Adipocyte (in vitro differentiated cells): Measurements from ENCODE around the gene NDUFAF2.

Experiments
- DNase-seq: peaks from one replicate; pipeline ENCODE4 v3.0.0-alpha.2; 2015; ENCODE audit warnings: low read depth
- H3K27me3 ChIP-seq: replicated peaks from 2 replicates; pipeline ENCODE4 v1.7.0; 2013; ENCODE audit warnings: mild to moderate bottlenecking, low read length, moderate library complexity; ENCODE audit not compliant: control insufficient read depth, insufficient read depth
- H3K36me3 ChIP-seq: 2 replicates; pipeline ENCODE4 v1.7.0; 2013; ENCODE audit warnings: low read length, mild to moderate bottlenecking, moderate library complexity; ENCODE audit not compliant: control insufficient read depth, insufficient read depth, severe bottlenecking
- H3K4me1 ChIP-seq: 2 replicates; pipeline ENCODE4 v1.7.0; 2013; ENCODE audit warnings: mild to moderate bottlenecking, low read length, moderate library complexity; ENCODE audit not compliant: control insufficient read depth, insufficient read depth
- H3K4me3 ChIP-seq: 2 replicates; pipeline ENCODE4 v1.7.0; 2013; ENCODE audit warnings: mild to moderate bottlenecking, low read length, moderate library complexity
- H3K9ac ChIP-seq: 2 replicates; pipeline ENCODE4 v1.7.0; 2013; ENCODE audit warnings: mild to moderate bottlenecking, low read length, moderate library complexity
- H3K9me3 ChIP-seq: 2 replicates; pipeline ENCODE4 v1.7.0; 2013; ENCODE audit warnings: mild to moderate bottlenecking, low read length, moderate library complexity; ENCODE audit not compliant: control insufficient read depth

Gene NDUFAF2

DNA sequence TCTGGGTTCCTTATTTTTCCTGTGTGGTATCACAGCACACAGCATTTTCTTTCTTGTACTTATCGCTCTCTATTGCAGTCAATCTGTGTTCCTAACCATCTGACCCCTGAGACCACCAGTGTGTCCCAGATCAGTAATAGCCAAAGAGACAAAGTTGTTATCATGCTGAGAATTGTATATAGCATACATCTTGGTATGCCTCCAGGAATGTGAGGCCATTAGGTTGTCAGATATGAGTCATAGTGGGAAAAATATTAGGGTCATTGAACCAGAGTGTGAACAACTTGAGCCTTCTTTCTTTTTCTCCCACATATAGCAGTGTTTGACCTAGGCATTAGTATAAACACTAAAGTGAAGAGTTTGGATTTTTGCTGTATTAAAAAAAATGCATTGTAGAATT lies 106.3 kb downstream of the NDUFAF2 start:
- no peaks in the 10 kb centered on the region for H3K36me3 ChIP-seq
- DNase-seq: peak; percentile 28
- no peaks in the 10 kb centered on the region for H3K27me3 ChIP-seq
- no peaks in the 10 kb centered on the region for H3K9me3 ChIP-seq
- no peak overlapping the region for H3K4me3 ChIP-seq
- H3K4me1 ChIP-seq: peaks cover 32% of the 10 kb centered on the region
- no peak overlapping the region for H3K9ac ChIP-seq

DNA sequence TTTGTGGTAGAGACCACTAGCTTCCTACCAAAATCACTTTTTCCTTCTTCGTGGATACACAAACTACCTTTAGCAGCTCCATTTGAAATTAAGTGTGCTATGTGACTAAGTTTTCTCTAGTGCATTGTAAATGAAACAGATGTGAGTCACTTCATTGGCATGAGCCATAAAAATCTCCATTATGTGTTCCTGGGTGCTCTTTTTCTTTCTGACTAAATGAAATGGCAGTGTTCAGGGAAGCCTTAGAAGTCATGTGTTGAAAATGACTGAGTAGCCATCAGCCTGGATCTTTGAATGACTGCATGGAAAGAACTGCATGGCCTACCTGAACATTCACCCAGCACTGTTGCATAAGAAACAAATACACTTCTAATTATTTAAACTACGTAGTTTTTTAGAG lies 107.9 kb downstream of the NDUFAF2 start:
- Histone ChIP-seq H3K9me3 (no peaks in the 10 kb centered on the region), H3K9ac (no peak overlapping the region), H3K4me1 (peaks cover 32% of the 10 kb centered on the region), H3K27me3 (no peaks in the 10 kb centered on the region), H3K4me3 (no peak overlapping the region), H3K36me3 (no peaks in the 10 kb centered on the region)
- peak; percentile 77 for DNase-seq

GRCh38 chr5:61053937-61054336 lies 108.9 kb downstream of the NDUFAF2 start:
- Histone ChIP-seq H3K9me3 (no peaks in the 10 kb centered on the region), H3K4me1 (peaks cover 25% of the 10 kb centered on the region), H3K27me3 (no peaks in the 10 kb centered on the region), H3K9ac (no peak overlapping the region), H3K36me3 (no peaks in the 10 kb centered on the region), H3K4me3 (no peak overlapping the region)
- DNase-seq: no peak

DNA sequence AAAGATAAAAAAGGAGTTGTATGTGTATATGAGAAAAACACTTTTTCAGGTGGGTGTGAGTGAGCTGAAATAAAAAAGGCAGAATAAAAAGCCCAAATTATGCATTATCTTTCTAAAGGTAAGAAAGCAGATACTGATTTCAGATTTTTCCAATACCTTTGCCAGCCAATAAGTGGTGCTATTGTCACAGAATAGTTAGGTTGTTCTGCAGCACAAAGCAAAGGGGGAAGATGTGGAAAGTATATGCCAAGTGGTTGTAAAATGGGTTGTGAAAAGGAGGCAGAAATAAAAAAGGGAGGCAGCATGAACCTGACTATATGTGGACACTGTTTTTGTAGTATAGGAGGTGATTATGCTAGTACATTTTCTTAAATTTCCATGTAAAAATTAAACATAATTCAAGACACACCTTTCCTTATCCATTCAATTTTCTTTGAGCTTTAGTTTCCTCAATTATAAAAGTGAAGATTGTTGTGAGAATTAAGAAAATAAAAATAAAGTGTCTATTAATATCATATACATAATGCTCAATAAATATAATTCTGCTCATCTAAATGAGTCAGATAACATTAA lies 110.5 kb downstream of the NDUFAF2 start:
- H3K4me3 ChIP-seq: no peak overlapping the region
- H3K36me3 ChIP-seq: no peaks in the 10 kb centered on the region

DNA sequence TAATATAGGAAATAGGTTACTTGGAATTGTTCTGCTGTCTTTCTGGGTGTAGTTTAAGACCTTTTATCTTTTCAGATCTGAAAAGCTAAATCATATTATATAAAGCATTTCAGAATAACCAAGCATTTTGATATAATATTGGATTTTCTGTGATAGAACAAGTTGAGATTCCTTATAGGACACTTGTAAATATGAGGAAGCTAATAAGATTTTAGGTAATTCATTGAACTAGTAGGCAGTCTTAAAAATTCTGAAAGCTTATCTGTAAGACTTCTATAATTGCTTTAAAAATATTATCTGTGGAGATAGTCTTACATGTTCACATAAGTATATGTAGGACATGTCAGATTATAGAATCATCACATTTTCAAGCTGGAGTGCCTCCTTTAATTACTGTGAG lies 114.5 kb downstream of the NDUFAF2 start:
- H3K27me3 ChIP-seq: no peaks in the 10 kb centered on the region
- no peaks in the 10 kb centered on the region for H3K9me3 ChIP-seq
- H3K9ac ChIP-seq: no peak overlapping the region
- H3K4me1 ChIP-seq: no peaks in the 10 kb centered on the region
- H3K36me3 ChIP-seq: no peaks in the 10 kb centered on the region
- no peak overlapping the region for H3K4me3 ChIP-seq
- no peak for DNase-seq

More for the DNA sequence above, 110.5 kb downstream of the NDUFAF2 start:
- peaks cover 25% of the 10 kb centered on the region for H3K4me1 ChIP-seq
- no peaks in the 10 kb centered on the region for H3K9me3 ChIP-seq
- no peak overlapping the region for H3K9ac ChIP-seq
- DNase-seq: peak; percentile 69
- H3K27me3 ChIP-seq: no peaks in the 10 kb centered on the region

DNA sequence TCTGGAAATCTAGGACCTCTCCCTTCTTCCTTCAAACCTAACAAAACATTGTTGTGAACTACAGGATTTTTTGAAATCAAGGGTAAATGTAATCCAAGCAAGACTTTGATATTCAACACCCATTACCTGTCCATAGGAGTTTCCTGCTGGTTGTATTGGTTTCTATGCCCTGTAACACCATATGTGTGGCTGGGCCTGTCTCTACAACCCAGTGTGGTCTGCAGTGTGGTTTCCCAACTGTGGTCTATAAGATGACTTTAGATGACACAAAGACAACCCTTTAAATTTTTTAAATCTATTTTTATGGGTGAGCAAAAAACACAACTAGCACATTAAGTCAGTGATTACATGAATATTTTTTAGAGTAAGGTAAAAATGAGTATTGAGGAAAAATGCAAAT lies 124.1 kb downstream of the NDUFAF2 start:
- Histone ChIP-seq H3K9ac (no peak overlapping the region), H3K27me3 (no peaks in the 10 kb centered on the region), H3K4me1 (no peaks in the 10 kb centered on the region), H3K36me3 (no peaks in the 10 kb centered on the region), H3K9me3 (peaks cover 3% of the 10 kb centered on the region), H3K4me3 (no peak overlapping the region)
- DNase-seq: no peak

DNA sequence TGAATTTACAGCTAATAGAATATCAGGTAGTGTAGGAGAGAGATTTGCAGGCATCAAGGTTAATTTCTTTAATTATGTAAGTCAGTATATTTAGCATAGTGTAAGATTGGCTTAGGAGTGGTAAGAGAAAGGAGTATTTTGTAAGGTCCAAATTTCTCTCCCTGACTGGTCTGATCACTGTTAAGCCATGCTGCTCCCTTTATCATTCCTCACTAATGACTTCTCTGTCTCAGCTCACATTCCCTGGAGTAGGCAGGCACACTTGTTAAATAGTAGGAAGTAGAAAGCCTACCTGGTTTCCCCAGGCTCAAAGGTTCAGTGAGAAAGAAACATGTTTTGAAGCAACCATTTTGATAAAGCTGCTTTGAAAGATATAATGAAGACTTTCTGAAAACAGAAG lies 126.5 kb downstream of the NDUFAF2 start:
- H3K4me1 ChIP-seq: no peaks in the 10 kb centered on the region
- DNase-seq: no peak
- H3K9ac ChIP-seq: no peak overlapping the region
- peaks cover 5% of the 10 kb centered on the region for H3K36me3 ChIP-seq
- peaks cover 3% of the 10 kb centered on the region for H3K9me3 ChIP-seq
- H3K27me3 ChIP-seq: no peaks in the 10 kb centered on the region
- no peak overlapping the region for H3K4me3 ChIP-seq

GRCh38 chr5:61076626-61077025 lies 131.6 kb downstream of the NDUFAF2 start:
- H3K27me3 ChIP-seq: no peaks in the 10 kb centered on the region
- no peak overlapping the region for H3K9ac ChIP-seq
- no peak for DNase-seq

GRCh38 chr5:61081741-61082140 lies 136.7 kb downstream of the NDUFAF2 start:
- DNase-seq: peak; percentile 1
- no peak overlapping the region for H3K9ac ChIP-seq
- H3K4me3 ChIP-seq: no peak overlapping the region
- H3K4me1 ChIP-seq: peaks cover 9% of the 10 kb centered on the region
- H3K9me3 ChIP-seq: no peaks in the 10 kb centered on the region
- H3K36me3 ChIP-seq: peaks cover 5% of the 10 kb centered on the region
- H3K27me3 ChIP-seq: no peaks in the 10 kb centered on the region

More at GRCh38 chr5:61076626-61077025, 131.6 kb downstream of the NDUFAF2 start:
- peaks cover 10% of the 10 kb centered on the region for H3K36me3 ChIP-seq
- H3K9me3 ChIP-seq: no peaks in the 10 kb centered on the region
- no peak overlapping the region for H3K4me3 ChIP-seq
- H3K4me1 ChIP-seq: peaks cover 4% of the 10 kb centered on the region

DNA sequence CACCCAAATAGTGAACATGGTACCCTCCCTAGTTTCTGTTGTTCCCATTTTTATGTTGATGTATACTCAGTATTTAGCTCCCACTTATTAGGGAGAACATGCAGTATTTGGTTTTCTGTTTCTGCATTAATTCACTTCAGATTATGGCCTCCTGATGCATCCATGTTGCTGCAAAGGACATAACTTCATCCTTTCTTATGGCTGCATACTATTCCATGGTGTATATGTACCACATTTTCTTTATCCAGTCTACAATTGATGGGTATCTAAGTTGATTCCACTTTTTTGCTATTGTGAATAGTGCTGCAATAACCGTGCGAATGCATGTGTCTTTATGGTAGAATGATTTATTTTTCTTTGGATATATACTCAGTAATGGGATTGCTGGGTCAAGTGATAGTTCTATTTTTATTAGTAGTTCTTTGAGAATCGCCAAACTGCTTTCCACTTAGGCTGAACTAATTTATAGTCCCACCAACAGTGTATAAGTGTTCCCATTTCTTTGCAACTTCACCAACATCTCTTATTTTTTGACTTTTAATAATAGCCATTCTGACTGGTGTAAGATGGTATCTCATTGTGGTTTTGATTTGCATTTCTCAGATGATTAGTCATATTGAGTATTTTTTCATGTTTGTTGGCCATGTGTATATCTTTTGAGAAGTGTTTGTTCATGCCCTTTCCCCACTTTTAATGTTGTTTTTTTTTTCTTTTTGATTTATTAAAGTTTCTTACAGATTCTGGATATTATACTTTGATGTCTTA lies 137.7 kb downstream of the NDUFAF2 start:
- no peak overlapping the region for H3K9ac ChIP-seq
- peaks cover 5% of the 10 kb centered on the region for H3K36me3 ChIP-seq
- peaks cover 9% of the 10 kb centered on the region for H3K4me1 ChIP-seq
- no peaks in the 10 kb centered on the region for H3K9me3 ChIP-seq
- no peak overlapping the region for H3K4me3 ChIP-seq
- no peaks in the 10 kb centered on the region for H3K27me3 ChIP-seq
- DNase-seq: peak; percentile 2

DNA sequence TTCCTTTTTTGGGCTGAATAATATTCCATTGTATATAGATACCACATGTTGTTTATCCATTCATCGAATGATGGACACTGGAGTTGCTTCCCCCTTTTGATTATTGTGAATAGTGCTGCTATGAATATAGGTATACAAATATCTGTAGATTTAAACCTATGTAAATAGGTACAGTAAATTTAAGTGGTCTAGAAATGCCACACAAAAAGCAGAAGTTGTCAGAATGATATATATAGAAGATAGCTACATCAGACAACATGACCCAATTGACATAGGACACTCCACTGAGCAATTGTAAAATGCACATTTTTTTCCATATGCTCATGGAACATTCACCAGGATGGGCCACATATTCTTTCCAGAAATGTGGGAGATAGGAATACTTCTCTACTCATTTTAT lies 139.7 kb downstream of the NDUFAF2 start:
- DNase-seq: no peak
- no peaks in the 10 kb centered on the region for H3K9me3 ChIP-seq
- H3K9ac ChIP-seq: no peak overlapping the region
- H3K36me3 ChIP-seq: peaks cover 1% of the 10 kb centered on the region
- H3K27me3 ChIP-seq: no peaks in the 10 kb centered on the region
- peaks cover 9% of the 10 kb centered on the region for H3K4me1 ChIP-seq
- H3K4me3 ChIP-seq: no peak overlapping the region
